ENCODE data around the gene ERBB4. TPM values are rescaled to one million over a fixed set of nuclear protein-coding genes. Genes with fewer than 3 reads are reported as not detected.

ERBB4 gene
- total RNA-seq, 1 experiment from 2014 or later: 40.6 TPM

GRCh38 chr2:211329421-211329820 lies 1209.2 kb downstream of the ERBB4 start:
- no peaks in the 10 kb centered on the region for H3K36me3 ChIP-seq (ENCODE audit: insufficient read depth, low read length, poor library complexity, severe bottlenecking)
- H3K9me3 ChIP-seq (ENCODE audit: low read depth, low read length, poor library complexity, severe bottlenecking): no peaks in the 10 kb centered on the region
- intact Hi-C loops (cut with micrococcal nuclease; ENCODE audit: unreplicated experiment): no loop called here
- no peak overlapping the region for H3K27ac ChIP-seq (ENCODE audit: low read depth, low read length, poor library complexity, severe bottlenecking)
- DNase-seq (ENCODE audit: low spot score): peak; percentile 3
- TF ChIP-seq EZH2 (IDR thresholded peaks at IDR 0.05; ENCODE audit: borderline replicate concordance, low read depth, low read length, poor library complexity, severe bottlenecking): no peak
- TF ChIP-seq CTCF (conservative IDR thresholded peaks at IDR 0.05; ENCODE audit: low read depth, low read length): no peak
- ChIA-PET POLR2A (ENCODE audit: low non-redundant PET) (no interaction called here), CTCF (no interaction called here)
- H3K27me3 ChIP-seq (replicated peaks; ENCODE audit: insufficient read depth, low read depth, low read length, poor library complexity): no peaks in the 10 kb centered on the region
- BruUV-seq (replicated peaks): no TSS peak
- no peak overlapping the region for H3K4me3 ChIP-seq (ENCODE audit: low read depth, low read length, poor library complexity, severe bottlenecking)
- no peaks in the 10 kb centered on the region for H3K4me1 ChIP-seq (ENCODE audit: insufficient read depth, low read length, poor library complexity, severe bottlenecking)

- Histone ChIP-seq H3K9me3 (ENCODE audit: low read depth, low read length, poor library complexity, severe bottlenecking) (peaks cover 2% of the 10 kb centered on the region), H3K36me3 (ENCODE audit: insufficient read depth, low read length, poor library complexity, severe bottlenecking) (no peaks in the 10 kb centered on the region), H3K27ac (ENCODE audit: low read depth, low read length, poor library complexity, severe bottlenecking) (no peak overlapping the region), H3K4me1 (ENCODE audit: insufficient read depth, low read length, poor library complexity, severe bottlenecking) (no peaks in the 10 kb centered on the region), H3K27me3 (replicated peaks; ENCODE audit: insufficient read depth, low read depth, low read length, poor library complexity) (no peaks in the 10 kb centered on the region), H3K4me3 (ENCODE audit: low read depth, low read length, poor library complexity, severe bottlenecking) (no peak overlapping the region)
- BruUV-seq (replicated peaks): no TSS peak
- ChIA-PET CTCF (interaction anchor here (0.7 kb wide), 1 partner anchor 15 kb away, joined by 5 read pairs; no protein-coding TSS in a partner anchor), POLR2A (ENCODE audit: low non-redundant PET) (no interaction called here)
- intact Hi-C loops (cut with micrococcal nuclease; ENCODE audit: unreplicated experiment): no loop called here
- no peak for DNase-seq (ENCODE audit: low spot score)
- TF ChIP-seq CTCF (conservative IDR thresholded peaks at IDR 0.05; ENCODE audit: low read depth, low read length) (no peak), EZH2 (IDR thresholded peaks at IDR 0.05; ENCODE audit: borderline replicate concordance, low read depth, low read length, poor library complexity, severe bottlenecking) (no peak)
These were observed 1210.5 kb downstream of the ERBB4 start for GRCh38 chr2:211328126-211328525.

Small RNA genes lying within 50 kb of the gene (microRNA-seq; reads per million reads assigned to microRNA genes)
- not detected for gene MIR548F2
